MM.1S (cell line): ENCODE measurements around the gene NRIP3.

ENCODE experiments used
- DNase-seq: peaks from one replicate; pipeline ENCODE4 v3.0.0-alpha.2; 2015
- H2AFZ ChIP-seq: fragments of 300-600 bp; sonication (generic); 2 replicates; pipeline ENCODE4 v1.6.0; 2016; ENCODE audit warnings: antibody characterized with exemption, low read length
- H3F3A ChIP-seq: fragments of 300-600 bp; sonication (generic); 2 replicates; pipeline ENCODE4 v1.6.1; 2016; ENCODE audit warnings: mild to moderate bottlenecking, antibody characterized with exemption, low read length, moderate library complexity, mixed read lengths; ENCODE audit not compliant: insufficient read depth
- H3K27ac ChIP-seq: fragments of 300-600 bp; sonication (generic); 2 replicates; pipeline ENCODE4 v1.5.1; 2016; ENCODE audit warnings: mild to moderate bottlenecking, low read length
- H3K27me3 ChIP-seq: fragments of 300-600 bp; sonication (generic); replicated peaks from 2 replicates; pipeline ENCODE4 v1.6.0; 2016; ENCODE audit warnings: low read length; ENCODE audit not compliant: insufficient read depth
- H3K36me3 ChIP-seq: fragments of 300-600 bp; sonication (generic); replicated peaks from 2 replicates; pipeline ENCODE4 v1.6.1; 2016; ENCODE audit warnings: mild to moderate bottlenecking, low read length, mixed read lengths; ENCODE audit not compliant: insufficient read depth
- H3K4me1 ChIP-seq: fragments of 300-600 bp; sonication (generic); 2 replicates; pipeline ENCODE4 v1.6.1; 2016; ENCODE audit warnings: low read length, mixed read lengths
- H3K4me2 ChIP-seq: fragments of 300-600 bp; sonication (generic); 2 replicates; pipeline ENCODE4 v1.6.0; 2016; ENCODE audit warnings: low read depth, low read length
- H3K4me3 ChIP-seq: fragments of 300-600 bp; sonication (generic); 2 replicates; pipeline ENCODE4 v1.5.1; 2016; ENCODE audit warnings: low read length, mixed read lengths
- H3K79me2 ChIP-seq: fragments of 300-600 bp; sonication (generic); 2 replicates; pipeline ENCODE4 v1.6.1; 2016; ENCODE audit warnings: mixed run types, low read length, mixed read lengths
- H3K9ac ChIP-seq: fragments of 300-600 bp; sonication (generic); 2 replicates; pipeline ENCODE4 v1.6.1; 2016; ENCODE audit warnings: low read length, mixed read lengths
- H3K9me2 ChIP-seq: fragments of 300-600 bp; sonication (generic); replicated peaks from 2 replicates; pipeline ENCODE4 v1.6.1; 2016; ENCODE audit warnings: mild to moderate bottlenecking, low read length, mixed read lengths; ENCODE audit not compliant: insufficient read depth
- H3K9me3 ChIP-seq: fragments of 300-600 bp; sonication (generic); replicated peaks from 2 replicates; pipeline ENCODE4 v1.6.1; 2016; ENCODE audit warnings: mild to moderate bottlenecking, low read length, mixed read lengths; ENCODE audit not compliant: insufficient read depth
- H4K20me1 ChIP-seq: fragments of 300-600 bp; sonication (generic); 2 replicates; pipeline ENCODE4 v1.6.1; 2016; ENCODE audit warnings: mild to moderate bottlenecking, low read length, moderate library complexity, mixed read lengths; ENCODE audit not compliant: insufficient read depth
- CTCF ChIP-seq: fragments of 300-600 bp; sonication (generic); IDR thresholded peaks from 2 replicates; pipeline ENCODE4 v1.5.1; 2016; ENCODE audit warnings: antibody characterized with exemption, low read length, mixed read lengths
- EZH2 ChIP-seq: fragments of 300-600 bp; sonication (generic); optimal IDR thresholded peaks from 2 replicates; pipeline ENCODE3; 2017; ENCODE audit warnings: low read depth, mild to moderate bottlenecking, antibody characterized with exemption, low read length, mixed read lengths
- EZH2phosphoT487 ChIP-seq: fragments of 300-600 bp; sonication (generic); IDR thresholded peaks from 2 replicates; pipeline ENCODE4 v1.6.1; 2018; ENCODE audit warnings: antibody characterized with exemption, low read length

NRIP3 gene

GRCh38 chr11:9016916-9017642 is 13.3 kb upstream of the NRIP3 start:
- Histone ChIP-seq H3K9me3 (no peaks in the 10 kb centered on the region), H3K9me2 (no peaks in the 10 kb centered on the region), H3K9ac (no peak overlapping the region), H4K20me1 (no peaks in the 10 kb centered on the region), H3K27me3 (no peaks in the 10 kb centered on the region), H3K79me2 (no peaks in the 10 kb centered on the region), H2AFZ (no peak overlapping the region), H3F3A (no peaks in the 10 kb centered on the region), H3K27ac (no peak overlapping the region), H3K4me1 (no peaks in the 10 kb centered on the region; the same call in 1 of the 2 replicates), H3K36me3 (no peaks in the 10 kb centered on the region), H3K4me2 (no peak overlapping the region), H3K4me3 (no peak overlapping the region)
- no peak for TF ChIP-seq CTCF
- no peak for TF ChIP-seq EZH2
- TF ChIP-seq EZH2phosphoT487: no peak
- no peak for DNase-seq

- Histone ChIP-seq H4K20me1 (no peaks in the 10 kb centered on the region), H3K4me3 (no peak overlapping the region), H3K27me3 (no peaks in the 10 kb centered on the region), H3K4me1 (no peaks in the 10 kb centered on the region; the same call in 1 of the 2 replicates), H3K9me2 (no peaks in the 10 kb centered on the region), H3K4me2 (no peak overlapping the region), H3K79me2 (no peaks in the 10 kb centered on the region), H3K9me3 (no peaks in the 10 kb centered on the region), H2AFZ (no peak overlapping the region), H3K27ac (no peak overlapping the region), H3K36me3 (no peaks in the 10 kb centered on the region), H3F3A (no peaks in the 10 kb centered on the region), H3K9ac (no peak overlapping the region)
- peak; percentile 83 for DNase-seq
- no peak for TF ChIP-seq EZH2phosphoT487
- peak; percentile 83 for TF ChIP-seq CTCF
These were observed 11.9 kb upstream of the NRIP3 start for GRCh38 chr11:9015677-9016076.

- no peak overlapping the region for H2AFZ ChIP-seq
- no peaks in the 10 kb centered on the region for H3K9me3 ChIP-seq
- H3K4me1 ChIP-seq: no peaks in the 10 kb centered on the region; the same call in 1 of the 2 replicates
- H3K9ac ChIP-seq: no peak overlapping the region
- no peak overlapping the region for H3K27ac ChIP-seq
- no peaks in the 10 kb centered on the region for H3K9me2 ChIP-seq
- no peaks in the 10 kb centered on the region for H3K27me3 ChIP-seq
- H3K4me2 ChIP-seq: no peak overlapping the region
- no peak overlapping the region for H3K4me3 ChIP-seq
- no peak for TF ChIP-seq EZH2
- TF ChIP-seq CTCF: no peak
- TF ChIP-seq EZH2phosphoT487: no peak
- DNase-seq: no peak
- H3K36me3 ChIP-seq: no peaks in the 10 kb centered on the region
- no peaks in the 10 kb centered on the region for H4K20me1 ChIP-seq
- no peaks in the 10 kb centered on the region for H3F3A ChIP-seq
- no peaks in the 10 kb centered on the region for H3K79me2 ChIP-seq
These were observed 11.0 kb upstream of the NRIP3 start for GRCh38 chr11:9014826-9015225.
